Measurements from ENCODE around the gene KIF3A. TPM values are rescaled to one million over a fixed set of nuclear protein-coding genes. Genes with fewer than 3 reads are reported as not detected.

The KIF3A gene
- total and polyA plus RNA-seq, 2 experiments from 2014 or later = 11.2 to 19.7 TPM

GRCh38 chr5:132659598-132660493, 77.5 kb downstream of the KIF3A start:
- no peak for ATAC-seq
- no peak overlapping the region for H2AFZ ChIP-seq
- H3K4me1 ChIP-seq (ENCODE audit: insufficient read depth) = no peaks in the 10 kb centered on the region; the same call in 1 of the 2 replicates
- Mint-ChIP-seq H3K9me3 (no peaks in the 10 kb centered on the region; the same call in 1 of the 3 replicates), H3K4me3 (no peak overlapping the region), H3K27ac (no peak overlapping the region), H3K4me1 (peaks cover 11% of the 10 kb centered on the region), H3K27me3 (ENCODE audit: insufficient read depth, low read depth, poor library complexity) (peaks cover 35% of the 10 kb centered on the region), H3K36me3 (ENCODE audit: low read depth) (peaks cover under 1% of the 10 kb centered on the region; the same call in 1 of the 3 replicates)
- H3K27me3 ChIP-seq (ENCODE audit: insufficient read depth) = peaks cover 31% of the 10 kb centered on the region
- no peaks in the 10 kb centered on the region for H3K79me2 ChIP-seq (replicated peaks; ENCODE audit: insufficient read depth)
- no peaks in the 10 kb centered on the region for H3K36me3 ChIP-seq (ENCODE audit: insufficient read depth)
- no peaks in the 10 kb centered on the region for H4K20me1 ChIP-seq (replicated peaks; ENCODE audit: insufficient read depth)
- no peak for DNase-seq (ENCODE audit: low spot score)
- H3K4me3 ChIP-seq = no peak overlapping the region
- no peak for TF ChIP-seq CTCF (conservative IDR thresholded peaks at IDR 0.05; ENCODE audit: low read depth in 2 of 2)
- no peak for TF ChIP-seq ZNF331 (CRISPR knock-in tag; IDR thresholded peaks at IDR 0.05; ENCODE audit: low read depth)
- no peak for TF ChIP-seq EZH2 (IDR thresholded peaks at IDR 0.05; ENCODE audit: low read depth, unreplicated experiment)
- TF ChIP-seq EZH2phosphoT487 (IDR thresholded peaks at IDR 0.05; ENCODE audit: unreplicated experiment) = no peak
- no peak for TF ChIP-seq CREB1 (CRISPR knock-in tag; IDR thresholded peaks at IDR 0.05; ENCODE audit: low read depth)
- TF ChIP-seq ZNF462 (CRISPR knock-in tag; IDR thresholded peaks at IDR 0.05) = no peak
- no peak for TF ChIP-seq ETS1 (IDR thresholded peaks at IDR 0.05)
- TF ChIP-seq, protein P1, sequence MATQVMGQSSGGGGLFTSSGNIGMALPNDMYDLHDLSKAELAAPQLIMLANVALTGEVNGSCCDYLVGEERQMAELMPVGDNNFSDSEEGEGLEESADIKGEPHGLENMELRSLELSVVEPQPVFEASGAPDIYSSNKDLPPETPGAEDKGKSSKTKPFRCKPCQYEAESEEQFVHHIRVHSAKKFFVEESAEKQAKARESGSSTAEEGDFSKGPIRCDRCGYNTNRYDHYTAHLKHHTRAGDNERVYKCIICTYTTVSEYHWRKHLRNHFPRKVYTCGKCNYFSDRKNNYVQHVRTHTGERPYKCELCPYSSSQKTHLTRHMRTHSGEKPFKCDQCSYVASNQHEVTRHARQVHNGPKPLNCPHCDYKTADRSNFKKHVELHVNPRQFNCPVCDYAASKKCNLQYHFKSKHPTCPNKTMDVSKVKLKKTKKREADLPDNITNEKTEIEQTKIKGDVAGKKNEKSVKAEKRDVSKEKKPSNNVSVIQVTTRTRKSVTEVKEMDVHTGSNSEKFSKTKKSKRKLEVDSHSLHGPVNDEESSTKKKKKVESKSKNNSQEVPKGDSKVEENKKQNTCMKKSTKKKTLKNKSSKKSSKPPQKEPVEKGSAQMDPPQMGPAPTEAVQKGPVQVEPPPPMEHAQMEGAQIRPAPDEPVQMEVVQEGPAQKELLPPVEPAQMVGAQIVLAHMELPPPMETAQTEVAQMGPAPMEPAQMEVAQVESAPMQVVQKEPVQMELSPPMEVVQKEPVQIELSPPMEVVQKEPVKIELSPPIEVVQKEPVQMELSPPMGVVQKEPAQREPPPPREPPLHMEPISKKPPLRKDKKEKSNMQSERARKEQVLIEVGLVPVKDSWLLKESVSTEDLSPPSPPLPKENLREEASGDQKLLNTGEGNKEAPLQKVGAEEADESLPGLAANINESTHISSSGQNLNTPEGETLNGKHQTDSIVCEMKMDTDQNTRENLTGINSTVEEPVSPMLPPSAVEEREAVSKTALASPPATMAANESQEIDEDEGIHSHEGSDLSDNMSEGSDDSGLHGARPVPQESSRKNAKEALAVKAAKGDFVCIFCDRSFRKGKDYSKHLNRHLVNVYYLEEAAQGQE (IDR thresholded peaks at IDR 0.05; ENCODE audit: unreplicated experiment) = no peak
- TF ChIP-seq STAT1 (IDR thresholded peaks at IDR 0.05; ENCODE audit: unreplicated experiment) = no peak
- no peak for TF ChIP-seq NANOG (IDR thresholded peaks at IDR 0.05; ENCODE audit: borderline replicate concordance)
- TF ChIP-seq POLR2AphosphoS5 (IDR thresholded peaks at IDR 0.05; ENCODE audit: low read depth) = no peak
- TF ChIP-seq ZNF114 (CRISPR knock-in tag; IDR thresholded peaks at IDR 0.05) = no peak
- no peak for TF ChIP-seq JUNB (IDR thresholded peaks at IDR 0.05; ENCODE audit: unreplicated experiment)
- no peak overlapping the region for H3K4me2 ChIP-seq
- H3F3A ChIP-seq (replicated peaks; ENCODE audit: low read depth) = 0 out of 2 replicates have a peak, but pooled peaks cover 4% of the 10 kb centered on the region
- H3K9me2 ChIP-seq (ENCODE audit: insufficient read depth) = no peaks in the 10 kb centered on the region
- H3K27ac ChIP-seq (ENCODE audit: low read depth) = no peak overlapping the region
